ENCODE data around the gene RASGEF1B.

RASGEF1B gene

GRCh38 chr4:81399306-81400086, 72.2 kb downstream of the RASGEF1B start:
- no peak for TF ChIP-seq CTCF (conservative IDR thresholded peaks at IDR 0.05; ENCODE audit: low read length)
- DNase-seq (ENCODE audit: low read depth): no peak
- H3K4me3 ChIP-seq (ENCODE audit: low read length): no peak overlapping the region

GRCh38 chr4:81398379-81398778, 73.3 kb downstream of the RASGEF1B start:
- no peak overlapping the region for H3K4me3 ChIP-seq (ENCODE audit: low read length)
- no peak for DNase-seq (ENCODE audit: low read depth)
- TF ChIP-seq CTCF (conservative IDR thresholded peaks at IDR 0.05; ENCODE audit: low read length): no peak

DNA sequence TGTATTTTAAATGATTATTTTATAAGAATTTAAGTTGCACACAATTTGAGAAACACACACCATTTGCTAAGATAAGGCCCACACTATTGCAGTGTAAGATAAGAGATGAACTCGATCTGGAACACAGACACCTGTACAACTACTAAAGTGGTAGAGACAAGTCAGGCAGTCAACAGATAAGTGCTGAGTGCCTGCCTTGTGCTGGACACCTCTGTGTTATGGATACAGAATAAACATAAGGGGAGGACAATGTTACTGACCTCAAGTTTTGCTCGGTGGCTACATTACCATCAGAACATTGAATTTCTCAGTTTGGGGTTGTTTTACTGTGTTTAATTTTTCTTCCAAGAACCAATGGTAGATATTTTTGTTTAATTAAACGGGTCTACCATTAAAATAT, 74.1 kb downstream of the RASGEF1B start:
- DNase-seq (ENCODE audit: low read depth): no peak
- no peak overlapping the region for H3K4me3 ChIP-seq (ENCODE audit: low read length)
- no peak for TF ChIP-seq CTCF (conservative IDR thresholded peaks at IDR 0.05; ENCODE audit: low read length)

DNA sequence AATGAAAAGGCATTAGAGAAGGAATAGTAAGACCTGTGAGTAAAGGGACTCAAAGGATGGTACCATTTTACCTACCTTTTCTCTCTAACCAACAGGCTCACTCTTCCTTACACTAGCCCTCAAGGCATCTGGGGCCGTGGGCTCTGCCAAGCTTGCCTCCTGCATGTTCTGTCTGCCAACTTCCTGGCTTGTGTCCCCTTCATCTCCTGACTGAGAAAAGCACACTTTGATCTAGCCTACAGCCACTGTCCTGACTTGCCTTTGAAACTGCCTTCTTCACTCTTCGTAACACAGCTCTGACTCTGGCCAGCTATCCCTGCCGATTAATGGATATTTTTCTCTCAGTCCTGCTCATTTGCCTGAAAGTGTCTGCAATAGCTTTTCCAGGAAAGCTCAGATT, 76.5 kb downstream of the RASGEF1B start:
- TF ChIP-seq CTCF (conservative IDR thresholded peaks at IDR 0.05; ENCODE audit: low read length): no peak
- no peak for DNase-seq (ENCODE audit: low read depth)
- H3K4me3 ChIP-seq (ENCODE audit: low read length): no peak overlapping the region

- TF ChIP-seq CTCF (conservative IDR thresholded peaks at IDR 0.05; ENCODE audit: low read length): no peak
- H3K4me3 ChIP-seq (ENCODE audit: low read length): no peak overlapping the region
- DNase-seq (ENCODE audit: low read depth): no peak
Measured at GRCh38 chr4:81392164-81392563, 79.5 kb downstream of the RASGEF1B start.

DNA sequence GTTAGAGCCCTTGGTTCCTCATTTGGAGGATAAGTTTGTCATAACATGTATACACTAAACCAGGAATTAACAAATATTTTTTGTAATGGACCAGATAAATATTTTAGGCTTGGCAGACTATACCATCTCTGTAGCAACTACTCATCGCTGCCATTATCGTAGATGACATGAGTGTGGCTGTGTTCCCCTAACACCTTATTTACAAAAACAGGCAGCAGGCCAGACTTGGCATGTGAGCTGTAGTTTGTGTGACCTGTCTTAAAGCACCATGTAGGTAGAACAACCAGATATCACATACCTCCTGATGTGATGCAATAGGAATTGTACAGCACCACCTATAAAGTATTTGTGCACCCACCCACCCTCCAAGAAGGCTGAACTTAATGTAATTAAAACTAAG, 82.0 kb downstream of the RASGEF1B start:
- no peak overlapping the region for H3K4me3 ChIP-seq (ENCODE audit: low read length)
- DNase-seq (ENCODE audit: low read depth): no peak
- TF ChIP-seq CTCF (conservative IDR thresholded peaks at IDR 0.05; ENCODE audit: low read length): no peak

DNA sequence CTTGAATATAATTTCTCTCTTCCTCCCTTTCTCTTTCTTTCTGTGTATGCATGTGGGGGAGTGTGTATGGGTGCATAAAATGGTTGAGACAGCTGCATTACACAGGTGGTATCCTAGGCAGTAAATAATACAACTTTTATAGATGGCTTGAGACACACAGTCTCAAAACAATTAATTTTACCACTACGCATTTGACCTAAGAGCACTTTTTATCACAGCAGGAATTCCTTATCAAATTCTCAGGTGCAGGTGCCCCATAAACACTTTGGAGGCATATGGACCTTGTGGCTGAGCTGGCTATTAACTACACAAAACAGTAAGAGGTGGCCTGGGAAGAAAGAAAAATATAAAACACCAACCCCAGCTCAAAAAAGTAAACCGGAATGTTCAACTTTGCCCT, 91.3 kb downstream of the RASGEF1B start:
- H3K4me3 ChIP-seq (ENCODE audit: low read length): no peak overlapping the region
- DNase-seq (ENCODE audit: low read depth): no peak
- TF ChIP-seq CTCF (conservative IDR thresholded peaks at IDR 0.05; ENCODE audit: low read length): no peak

Measured in AG10803 (cell line).